NCI-H524 treated with DMSO at 0.1 percent for 48 hours (cell line): Measurements from ENCODE around the gene DHRS3.
"Not testable (repeated sequence)": the region's sequence is repeated elsewhere in the genome, so short reads cannot be mapped to it uniquely, and the experiment has no call there.

ENCODE experiments used
- DNase-seq: peaks from one replicate; lab custom pipeline; 2025; lab: John Stamatoyannopoulos, UW

The DHRS3 gene

DNA sequence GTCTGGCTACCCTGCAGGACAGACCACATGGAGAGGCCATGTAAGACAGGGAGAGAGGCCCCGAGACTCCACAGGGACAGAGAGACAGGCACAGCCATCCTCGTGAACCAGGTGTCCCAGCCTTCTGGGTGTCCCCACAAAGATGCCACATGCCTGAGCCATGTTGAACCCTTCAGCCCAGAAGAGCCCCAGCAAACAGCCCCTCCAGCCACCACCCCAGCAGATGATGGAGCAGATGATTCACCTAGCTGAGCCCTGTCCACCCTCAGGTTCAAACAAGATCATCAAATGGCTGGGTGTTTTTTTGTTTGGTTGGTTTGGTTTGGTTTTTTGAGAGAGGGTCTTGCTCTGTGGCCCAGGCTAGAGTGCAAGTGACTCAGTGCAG is 78.7 kb downstream of the DHRS3 start:
- no peak for DNase-seq

DNA sequence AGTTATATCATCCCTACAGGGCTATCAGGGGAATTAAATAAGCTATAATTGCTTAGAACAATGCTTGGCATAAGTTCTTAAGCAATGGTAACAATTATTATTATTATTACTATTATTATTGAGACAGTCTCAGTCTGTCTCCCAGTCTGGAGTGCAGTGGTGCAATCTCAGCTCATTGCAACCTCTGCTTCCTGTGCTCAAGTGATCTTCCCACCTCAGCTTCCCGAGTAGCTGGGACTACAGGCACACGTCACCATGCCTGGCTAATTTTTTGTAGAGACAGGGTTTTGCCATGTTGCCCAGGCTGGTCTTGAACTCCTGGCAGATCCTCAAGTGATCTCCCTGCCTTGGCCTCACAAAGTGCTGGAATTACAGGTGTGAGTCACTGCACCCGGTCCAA is 79.5 kb downstream of the DHRS3 start:
- not testable (repeated sequence) for DNase-seq

DNA sequence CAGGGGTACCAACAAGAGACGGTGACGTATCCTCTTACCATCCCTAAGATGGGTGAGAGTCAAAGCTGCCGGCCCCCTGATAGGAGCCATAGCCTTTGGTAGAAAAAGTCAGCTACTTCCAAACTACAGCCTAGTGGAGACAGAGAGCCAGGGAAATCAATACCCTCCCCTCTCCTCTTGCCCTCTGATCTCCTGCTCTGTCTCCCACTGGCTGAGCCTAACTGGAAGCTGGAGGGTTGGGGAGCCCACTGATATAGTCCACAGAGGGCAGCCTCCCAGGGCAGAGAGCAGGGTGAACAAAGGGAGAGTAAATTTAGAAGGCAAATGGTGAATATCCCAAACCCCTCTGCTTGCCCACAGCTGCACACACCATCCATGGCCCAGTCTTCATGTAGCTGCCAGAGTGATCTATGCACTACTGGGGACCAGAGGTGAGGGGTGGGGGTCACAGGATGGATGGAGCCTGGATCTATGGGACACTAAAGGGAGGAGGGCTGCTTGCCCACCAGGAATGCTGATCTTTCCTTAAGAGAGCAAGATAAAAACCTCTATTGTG is 80.0 kb downstream of the DHRS3 start:
- no peak for DNase-seq

GRCh38 chr1:12537294-12537693 is 80.7 kb downstream of the DHRS3 start:
- no peak for DNase-seq

GRCh38 chr1:12536023-12536639 is 81.9 kb downstream of the DHRS3 start:
- no peak for DNase-seq

- no peak for DNase-seq
Measured at GRCh38 chr1:12532405-12533315, 85.3 kb downstream of the DHRS3 start.

GRCh38 chr1:12531179-12531499 is 86.9 kb downstream of the DHRS3 start:
- no peak for DNase-seq

- no peak for DNase-seq
Measured at GRCh38 chr1:12530462-12531178, 87.4 kb downstream of the DHRS3 start.

DNA sequence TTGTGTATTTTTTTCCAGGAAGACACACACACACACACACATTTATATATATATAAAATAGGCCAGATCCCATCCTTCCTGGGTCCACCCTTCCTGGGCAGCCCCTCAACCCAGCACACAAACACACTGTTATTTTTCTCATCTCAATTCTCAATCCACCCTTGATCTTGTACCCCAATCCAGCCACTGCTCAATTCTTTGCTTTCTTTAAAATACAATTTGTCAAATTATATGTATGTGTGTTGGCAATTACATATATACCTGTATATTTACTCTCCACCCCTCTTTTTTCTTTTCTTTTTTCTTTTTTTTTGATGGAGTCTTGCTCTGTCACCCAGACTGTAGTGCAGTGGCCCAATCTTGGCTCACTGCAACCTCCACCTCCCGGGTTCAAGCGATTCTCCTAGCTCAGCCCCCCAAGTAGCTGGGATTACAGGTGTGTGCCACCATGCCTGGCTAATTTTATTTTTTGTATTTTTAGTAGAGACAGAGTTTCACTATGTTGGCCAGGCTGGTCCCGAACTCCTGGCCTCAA is 88.3 kb downstream of the DHRS3 start:
- no peak for DNase-seq

- DNase-seq, result no peak
Measured at GRCh38 chr1:12528021-12528852, 89.8 kb downstream of the DHRS3 start.

- no peak for DNase-seq
Measured at GRCh38 chr1:12527564-12527963, 90.4 kb downstream of the DHRS3 start.

- DNase-seq, result no peak
Measured at GRCh38 chr1:12525311-12526181, 92.5 kb downstream of the DHRS3 start.

DNA sequence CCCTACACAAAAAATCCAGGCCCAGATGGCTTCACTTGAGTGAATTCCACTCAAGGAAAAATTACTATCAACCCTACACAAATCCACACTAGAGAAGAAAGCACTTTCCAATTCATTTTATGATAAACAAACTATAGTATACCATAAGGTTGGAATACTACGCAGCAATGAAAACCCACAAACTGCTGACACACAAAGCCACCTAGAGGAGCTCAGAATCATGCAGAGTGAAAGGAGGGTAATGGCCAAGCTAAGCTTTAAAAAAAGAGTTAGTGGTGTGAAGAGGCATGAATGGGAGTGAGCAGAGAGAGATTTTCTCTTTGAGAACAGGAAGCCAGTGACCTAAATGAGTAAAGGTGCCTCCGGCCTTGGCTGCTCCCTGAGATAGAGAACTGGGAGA is 93.7 kb downstream of the DHRS3 start:
- DNase-seq, result no peak

DNA sequence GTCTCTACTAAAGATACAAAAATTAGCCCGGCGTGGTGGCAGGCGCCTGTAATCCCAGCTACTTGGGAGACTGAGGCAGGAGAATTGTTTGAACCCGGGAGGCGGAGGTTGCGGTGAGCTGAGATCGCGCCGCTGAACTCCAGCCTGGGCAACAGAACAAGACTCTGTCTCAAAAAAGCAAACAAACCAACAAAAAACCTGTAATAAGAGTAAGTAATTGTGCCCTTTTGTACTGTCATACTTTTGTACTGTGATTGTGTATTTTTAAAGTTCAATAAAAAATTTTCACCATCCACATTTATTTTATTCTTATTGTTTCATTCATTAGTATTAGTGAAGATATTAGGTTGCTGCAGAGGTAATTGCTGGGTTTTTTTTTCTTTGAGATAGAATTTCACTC is 95.2 kb downstream of the DHRS3 start:
- not testable (repeated sequence) for DNase-seq

- no peak for DNase-seq
Measured at GRCh38 chr1:12521096-12521495, 96.9 kb downstream of the DHRS3 start.

GRCh38 chr1:12519693-12520364 is 98.2 kb downstream of the DHRS3 start:
- DNase-seq, result no peak

GRCh38 chr1:12518931-12519692 is 98.9 kb downstream of the DHRS3 start:
- DNase-seq, result no peak
